Choroid plexus epithelial cell (primary cell): ENCODE results near the gene HLA-DPA1.
A peak's percentile ranks its signal among the peaks of the same experiment; 100 is the strongest.

Experiments
- DNase-seq: peaks from one replicate; pipeline ENCODE4 v3.0.0-alpha.2; 2010; ENCODE audit warnings: low read depth
- H3K4me3 ChIP-seq: 2 replicates; pipeline ENCODE4 v1.5.1; 2011; ENCODE audit warnings: low read depth, mild to moderate bottlenecking, control low read depth, low read length, moderate library complexity
- CTCF ChIP-seq: conservative IDR thresholded peaks from 2 replicates; pipeline ENCODE4 v1.5.1; 2011; ENCODE audit warnings: low read depth, mild to moderate bottlenecking, control low read depth, inconsistent platforms, low read length, moderate library complexity

HLA-DPA1 gene

GRCh38 chr6:33029328-33030184 is 43.9 kb downstream of the HLA-DPA1 start:
- H3K4me3 ChIP-seq: no peak overlapping the region
- DNase-seq: peak; percentile 49
- no peak for TF ChIP-seq CTCF

- TF ChIP-seq CTCF: no peak
- DNase-seq: no peak
- no peak overlapping the region for H3K4me3 ChIP-seq
These were observed 45.1 kb downstream of the HLA-DPA1 start for GRCh38 chr6:33028220-33028849.

- DNase-seq: no peak
- no peak for TF ChIP-seq CTCF
- no peak overlapping the region for H3K4me3 ChIP-seq
These were observed 48.9 kb downstream of the HLA-DPA1 start for GRCh38 chr6:33024521-33024920.

GRCh38 chr6:33023536-33023935 is 49.9 kb downstream of the HLA-DPA1 start:
- no peak for TF ChIP-seq CTCF
- H3K4me3 ChIP-seq: no peak overlapping the region
- no peak for DNase-seq

- no peak for DNase-seq
- no peak overlapping the region for H3K4me3 ChIP-seq
- no peak for TF ChIP-seq CTCF
These were observed 51.5 kb downstream of the HLA-DPA1 start for GRCh38 chr6:33021917-33022316.

- no peak overlapping the region for H3K4me3 ChIP-seq
- TF ChIP-seq CTCF: no peak
- DNase-seq: no peak
These were observed 54.1 kb downstream of the HLA-DPA1 start for GRCh38 chr6:33019372-33019771.
